Activated CD4-positive, alpha-beta T cell treated with anti-CD3 and anti-CD28 coated beads for 4 hours (primary cell): ENCODE results near the gene TMEM238.

Experiments
- DNase-seq, 2 donors: peaks; one replicate each; pipeline ENCODE4 v3.0.0-alpha.2; 2020

TMEM238 gene

DNA sequence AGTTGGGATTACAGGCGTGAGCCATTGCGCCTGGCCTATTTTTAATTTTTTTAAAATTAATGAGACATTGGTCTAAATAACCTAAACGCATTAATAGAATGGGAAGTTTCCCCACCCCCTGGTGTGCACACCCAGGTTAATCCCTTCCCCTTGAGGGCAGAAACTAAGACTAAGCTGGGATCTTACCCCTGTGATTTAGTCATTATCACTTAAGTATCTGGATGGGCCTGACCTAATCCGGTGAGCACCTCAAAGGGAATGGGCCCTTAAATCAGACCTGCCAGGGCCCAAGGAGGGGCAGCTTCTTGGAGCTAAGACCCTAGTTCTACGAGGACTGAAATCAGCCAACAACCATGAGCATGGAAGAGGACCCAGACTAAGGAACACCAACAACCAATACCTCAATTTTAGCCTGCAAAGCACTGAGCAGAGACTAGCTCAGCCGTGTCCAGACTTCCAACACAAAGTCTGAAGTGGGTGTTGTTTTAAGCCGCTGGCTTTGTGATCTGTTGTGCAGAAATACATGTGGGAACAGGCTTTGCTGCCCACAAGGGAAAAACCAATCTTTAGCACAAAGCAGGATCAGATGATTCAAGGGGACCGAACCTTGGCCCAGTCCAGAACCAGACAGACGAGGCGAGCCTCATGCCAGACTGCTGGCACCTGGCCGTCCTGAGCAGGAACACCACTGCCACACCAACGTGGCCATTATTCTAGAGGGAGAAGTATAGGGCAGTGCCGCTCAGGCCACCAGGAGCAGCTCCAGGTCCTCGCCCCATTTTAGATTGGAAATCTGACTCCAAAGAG, 16.4 kb upstream of the TMEM238 start:
- DNase-seq = no peak

DNA sequence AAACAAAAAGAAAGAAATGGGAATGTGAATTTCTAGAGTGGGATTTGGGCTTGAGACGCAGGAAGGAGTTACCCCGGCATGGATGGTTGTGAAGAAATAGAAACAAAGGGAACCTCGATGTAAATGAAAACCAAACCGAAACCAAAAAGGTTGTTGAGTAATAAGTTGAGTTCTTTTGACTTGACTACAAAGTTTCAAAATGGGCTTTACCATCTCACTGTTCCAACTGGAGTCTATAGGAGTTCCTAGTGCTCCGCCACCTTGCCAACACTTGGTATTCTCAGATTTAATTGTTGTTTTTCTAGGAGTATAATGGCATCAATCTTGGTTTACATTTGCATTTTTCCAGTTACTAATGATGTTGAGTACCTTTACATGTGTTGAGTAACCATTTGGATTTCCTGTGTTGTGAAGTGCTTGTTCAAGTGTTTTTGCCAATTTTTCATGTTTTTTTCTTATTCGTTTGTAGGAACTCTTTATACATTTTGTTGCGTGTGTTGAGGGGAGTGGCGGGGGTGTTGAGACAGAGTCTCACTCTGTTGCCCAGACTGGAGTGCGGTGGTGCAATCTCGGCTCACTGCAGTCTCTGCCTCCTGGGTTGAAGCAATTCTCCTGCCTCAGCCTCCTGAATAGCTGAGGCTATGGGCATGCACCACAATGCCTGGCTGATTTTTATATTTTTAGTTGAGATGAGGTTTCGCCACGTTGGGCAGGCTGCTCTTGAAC, 14.3 kb upstream of the TMEM238 start:
- no peak for DNase-seq

DNA sequence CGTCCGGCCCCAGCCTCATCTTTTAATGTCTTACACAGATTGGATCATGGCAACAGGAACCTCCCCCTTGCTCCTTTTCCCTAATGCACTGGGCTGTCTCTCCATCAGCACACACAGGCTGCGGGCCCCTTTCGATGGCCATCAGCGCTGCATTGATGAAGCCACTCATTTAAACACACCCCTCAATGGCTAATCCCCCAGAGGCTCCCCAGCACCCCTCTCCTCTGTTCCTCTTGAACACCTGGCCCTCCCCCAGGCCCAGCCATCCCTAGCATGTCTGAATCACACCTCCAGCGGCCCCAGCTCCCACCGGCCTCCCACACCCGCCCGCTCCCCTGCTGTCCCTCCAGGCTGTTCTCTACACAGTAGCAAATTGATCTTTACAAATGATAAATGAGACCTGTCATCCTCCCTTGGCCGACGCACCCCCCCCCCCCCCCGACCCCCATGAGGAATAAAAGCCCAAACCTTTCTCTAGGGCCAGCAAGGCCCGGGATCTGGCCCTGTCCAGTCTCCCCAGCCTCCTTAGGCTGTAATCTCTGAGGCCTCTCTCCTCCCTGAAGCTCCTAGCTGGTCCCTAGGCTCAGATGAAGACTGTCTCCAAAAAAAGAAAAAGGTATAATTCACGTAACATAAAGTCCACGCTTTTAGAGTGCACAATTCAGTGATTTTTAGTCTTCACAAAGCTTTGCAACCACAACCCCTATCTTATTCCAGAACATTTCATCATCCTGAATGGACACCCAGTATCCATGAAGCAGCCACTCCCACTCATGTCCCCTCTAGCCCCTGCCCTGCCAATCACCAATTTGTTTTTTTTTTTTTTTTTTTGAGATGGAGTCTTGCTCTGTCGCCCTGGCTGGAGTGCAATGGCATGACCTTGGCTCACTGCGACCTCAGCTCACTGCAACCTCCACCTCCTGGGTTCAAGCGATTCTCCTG, 9.0 kb upstream of the TMEM238 start:
- DNase-seq = no peak

DNA sequence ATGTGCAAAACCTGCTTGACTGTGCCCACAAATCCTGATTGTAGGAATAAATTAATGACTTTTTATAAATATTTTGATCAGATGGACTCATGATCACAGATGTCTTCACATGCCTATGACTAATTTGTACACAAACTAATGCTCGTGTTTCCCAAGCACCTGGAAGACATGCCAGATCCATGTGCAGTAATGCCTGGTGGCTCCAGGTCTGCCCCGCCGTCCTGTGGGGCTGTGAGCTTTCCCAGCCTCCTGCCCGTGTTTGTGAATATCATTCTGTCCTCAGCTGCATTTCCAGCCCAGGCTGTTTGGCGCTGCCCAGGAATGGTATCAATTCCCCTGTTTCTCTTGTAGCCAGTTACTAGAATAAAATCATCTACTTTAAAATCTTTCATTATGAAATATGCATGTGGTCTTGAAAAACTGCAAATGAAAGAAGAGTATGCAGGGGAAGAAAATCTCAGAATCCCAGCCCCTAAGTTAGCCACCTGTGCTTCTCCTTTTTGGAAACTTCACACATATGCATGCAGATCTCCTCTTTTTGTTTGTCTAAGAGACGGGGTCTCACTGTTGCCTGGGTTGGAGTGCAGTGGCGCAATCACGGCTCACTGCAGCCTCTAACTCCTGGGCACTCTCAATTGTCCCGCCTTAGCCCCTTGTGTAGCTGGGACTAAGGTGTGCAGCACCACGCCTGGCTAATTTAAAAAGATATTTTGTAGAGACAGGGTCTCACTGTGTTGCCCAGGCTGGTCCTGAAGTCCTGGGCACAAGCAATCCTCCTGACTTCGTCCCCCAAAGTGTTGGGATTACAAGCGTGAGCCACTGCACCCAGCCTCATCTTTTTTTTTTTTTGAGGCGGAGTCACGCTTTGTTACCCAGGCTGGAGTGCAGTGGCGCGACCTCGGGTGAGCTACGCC, 7.9 kb upstream of the TMEM238 start:
- DNase-seq = no peak

DNA sequence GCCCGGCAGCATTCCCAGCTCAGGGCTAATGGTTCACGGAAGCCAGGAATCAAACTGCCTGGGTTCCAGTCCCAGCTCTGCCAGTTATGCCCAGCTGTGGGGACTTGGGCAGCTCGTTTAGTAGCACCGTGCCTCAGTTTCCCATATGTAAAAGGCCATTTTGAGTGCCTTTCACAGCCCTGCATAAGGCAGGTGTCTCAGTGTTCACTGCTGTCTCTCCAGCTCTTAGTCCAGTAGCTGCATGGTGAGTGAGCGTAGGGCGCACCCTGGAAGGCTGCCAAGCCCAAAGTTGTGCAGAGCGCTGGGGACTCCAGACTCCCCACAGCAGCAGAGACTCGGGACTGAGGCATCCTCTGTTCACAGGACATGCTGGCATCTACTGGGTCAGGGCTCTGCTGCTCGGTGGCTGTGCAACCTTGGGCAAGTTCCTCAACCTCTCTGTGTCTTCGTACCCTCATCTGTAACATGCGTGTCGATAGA, 7.1 kb upstream of the TMEM238 start:
- no peak for DNase-seq

DNA sequence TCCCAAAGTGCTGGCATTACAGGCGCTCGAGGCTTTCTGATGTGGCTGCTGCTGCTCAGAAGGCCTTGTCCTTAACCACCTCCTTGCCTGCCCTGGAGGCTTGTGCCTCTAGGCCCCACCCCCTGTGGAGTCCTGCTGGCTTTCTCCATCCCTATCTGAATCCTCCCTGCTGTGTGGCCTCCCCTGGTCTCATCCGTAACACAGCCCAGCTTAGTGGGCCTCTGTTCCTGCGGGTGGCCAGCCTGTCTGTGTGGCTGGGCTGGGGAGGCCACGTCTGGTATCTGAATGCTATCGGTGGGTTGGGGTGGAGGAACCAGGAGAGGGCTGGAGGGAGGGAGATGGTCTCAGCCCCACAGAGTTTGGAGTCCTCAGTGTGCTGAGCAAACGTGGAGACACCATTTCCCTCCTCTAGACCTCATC, 6.4 kb upstream of the TMEM238 start:
- DNase-seq = no peak

DNA sequence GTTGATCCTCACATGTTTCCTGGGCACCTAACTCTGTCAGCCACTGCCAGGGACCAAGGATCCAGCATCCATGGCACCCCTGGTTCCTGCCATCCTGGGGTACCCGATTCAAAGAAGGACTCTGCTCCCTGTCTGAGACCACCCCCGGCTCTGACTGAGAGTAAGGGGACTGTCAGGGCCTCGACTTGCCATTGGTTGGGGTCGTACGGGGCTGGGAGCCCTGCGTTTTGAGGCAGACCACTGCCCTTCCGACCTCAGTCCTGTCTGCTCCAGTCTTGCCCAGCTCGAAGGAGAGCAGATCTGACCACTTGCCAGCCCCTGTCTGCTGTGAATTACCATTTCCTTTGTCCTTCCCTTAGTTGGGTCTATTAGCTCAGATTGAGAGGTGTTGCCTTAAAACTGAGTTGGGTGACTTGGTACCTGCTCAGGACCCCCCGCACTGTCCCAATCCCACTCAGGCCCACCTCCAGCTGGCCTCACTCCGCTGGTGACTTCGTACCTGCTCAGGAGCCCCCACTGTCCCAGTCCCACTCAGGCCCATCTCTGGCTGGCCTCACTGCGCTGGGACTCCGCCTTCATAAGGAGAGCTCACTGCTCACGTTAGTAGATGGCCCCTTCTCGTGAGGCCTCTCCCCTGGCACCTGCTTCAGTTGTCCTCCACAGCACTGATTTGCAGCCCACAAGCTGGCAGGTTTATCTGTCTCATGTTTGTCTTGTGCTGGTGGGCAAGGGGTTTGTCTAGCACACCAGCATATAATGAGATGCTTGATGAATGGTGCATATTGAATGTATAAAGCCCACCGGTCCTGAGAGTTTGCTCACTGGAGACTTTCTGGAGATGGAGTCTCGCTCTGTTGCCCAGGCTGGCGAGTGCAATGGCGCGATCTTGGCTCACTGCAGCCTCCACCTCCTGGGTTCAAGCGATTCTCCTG, 5.6 kb upstream of the TMEM238 start:
- no peak for DNase-seq

DNA sequence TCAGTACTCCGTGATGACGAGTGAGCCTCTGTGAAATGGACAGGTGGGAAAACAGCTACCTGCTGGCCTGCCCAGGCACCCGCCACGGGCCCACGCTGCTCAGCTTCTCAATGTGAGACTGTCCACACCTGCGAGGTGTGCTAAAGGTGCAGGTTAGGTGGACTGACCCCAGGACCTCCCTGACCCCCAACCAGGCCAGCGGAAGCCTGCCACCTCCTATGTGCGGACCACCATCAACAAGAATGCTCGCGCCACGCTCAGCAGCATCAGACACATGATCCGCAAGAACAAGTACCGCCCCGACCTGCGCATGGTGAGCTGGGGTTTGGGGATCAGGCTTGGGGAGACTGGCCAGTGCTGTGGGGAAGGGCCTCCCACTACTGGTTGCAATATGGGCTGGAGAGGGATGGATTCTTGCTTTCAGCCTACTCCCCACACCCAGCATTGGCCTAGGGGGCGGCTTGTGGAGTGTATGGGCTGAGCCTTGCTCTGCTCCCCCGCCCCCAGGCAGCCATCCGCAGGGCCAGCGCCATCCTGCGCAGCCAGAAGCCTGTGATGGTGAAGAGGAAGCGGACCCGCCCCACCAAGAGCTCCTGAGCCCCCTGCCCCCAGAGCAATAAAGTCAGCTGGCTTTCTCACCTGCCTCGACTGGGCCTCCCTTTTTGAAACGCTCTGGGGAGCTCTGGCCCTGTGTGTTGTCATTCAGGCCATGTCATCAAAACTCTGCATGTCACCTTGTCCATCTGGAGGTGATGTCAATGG, 3.8 kb upstream of the TMEM238 start:
- DNase-seq = no peak

DNA sequence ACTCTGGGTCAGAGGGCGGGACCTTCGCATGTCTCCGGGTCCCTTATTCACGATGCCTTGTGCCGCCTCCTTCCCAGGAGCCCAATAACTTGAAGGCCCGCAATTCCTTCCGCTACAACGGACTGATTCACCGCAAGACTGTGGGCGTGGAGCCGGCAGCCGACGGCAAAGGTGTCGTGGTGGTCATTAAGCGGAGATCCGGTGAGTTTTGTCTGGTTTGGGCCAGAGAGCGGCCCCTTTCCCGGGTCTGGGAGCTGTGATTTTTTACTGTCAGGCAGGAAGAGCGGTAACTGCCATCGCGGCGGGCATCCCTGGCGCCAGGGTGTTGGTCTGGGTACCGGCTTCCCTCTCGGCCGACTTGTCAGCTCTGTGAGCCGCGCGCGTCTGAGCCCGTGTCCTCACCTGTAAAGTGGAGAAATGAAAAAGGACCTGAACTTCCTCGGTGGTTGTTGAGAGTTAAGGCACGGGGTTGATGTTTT, 2.4 kb upstream of the TMEM238 start:
- DNase-seq = peak in 1 of 2 donors; percentile 15

DNA sequence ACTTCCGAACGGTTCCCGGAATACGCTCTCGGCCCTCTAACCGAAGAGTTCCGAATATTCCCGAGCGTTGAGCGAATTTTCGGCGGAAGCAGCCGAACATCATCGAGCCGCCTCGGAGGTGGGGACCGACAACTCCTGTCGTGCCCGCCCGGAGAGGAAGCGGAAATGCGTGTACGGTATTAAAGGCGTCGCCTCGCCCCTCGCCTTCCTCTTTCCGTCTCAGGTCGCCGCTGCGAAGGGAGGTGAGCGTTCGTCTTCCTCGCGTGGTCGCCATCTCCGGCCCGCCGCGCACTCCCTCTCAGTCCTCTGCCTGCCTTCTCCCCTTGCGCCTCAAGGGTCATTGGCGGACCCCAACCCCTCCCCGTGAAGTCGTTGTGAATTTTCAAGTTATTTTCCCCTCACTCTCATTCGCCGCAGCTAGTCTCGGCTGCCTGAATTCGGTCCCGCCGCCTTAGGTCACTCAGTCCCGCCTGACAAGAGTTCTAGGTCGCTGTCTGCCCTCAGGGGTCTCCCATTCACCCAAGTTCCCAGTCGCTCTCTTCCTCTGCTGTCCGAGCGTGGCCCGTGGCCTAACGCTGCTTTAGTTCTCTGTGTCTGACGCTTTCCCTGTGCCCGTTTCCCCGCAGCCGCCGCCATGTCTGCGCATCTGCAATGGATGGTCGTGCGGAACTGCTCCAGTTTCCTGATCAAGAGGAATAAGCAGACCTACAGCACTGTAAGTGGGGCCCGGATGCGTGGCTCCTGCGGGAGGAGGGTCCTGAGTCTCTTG, 1.8 kb upstream of the TMEM238 start, which contains the start of gene RPL28:
RPL28 (plus strand) TSS at position 209 of the 769 bp plus-strand sequence; CDS start at position 635, 426 bp downstream.
- DNase-seq = peak; percentile 98 to 99

DNA sequence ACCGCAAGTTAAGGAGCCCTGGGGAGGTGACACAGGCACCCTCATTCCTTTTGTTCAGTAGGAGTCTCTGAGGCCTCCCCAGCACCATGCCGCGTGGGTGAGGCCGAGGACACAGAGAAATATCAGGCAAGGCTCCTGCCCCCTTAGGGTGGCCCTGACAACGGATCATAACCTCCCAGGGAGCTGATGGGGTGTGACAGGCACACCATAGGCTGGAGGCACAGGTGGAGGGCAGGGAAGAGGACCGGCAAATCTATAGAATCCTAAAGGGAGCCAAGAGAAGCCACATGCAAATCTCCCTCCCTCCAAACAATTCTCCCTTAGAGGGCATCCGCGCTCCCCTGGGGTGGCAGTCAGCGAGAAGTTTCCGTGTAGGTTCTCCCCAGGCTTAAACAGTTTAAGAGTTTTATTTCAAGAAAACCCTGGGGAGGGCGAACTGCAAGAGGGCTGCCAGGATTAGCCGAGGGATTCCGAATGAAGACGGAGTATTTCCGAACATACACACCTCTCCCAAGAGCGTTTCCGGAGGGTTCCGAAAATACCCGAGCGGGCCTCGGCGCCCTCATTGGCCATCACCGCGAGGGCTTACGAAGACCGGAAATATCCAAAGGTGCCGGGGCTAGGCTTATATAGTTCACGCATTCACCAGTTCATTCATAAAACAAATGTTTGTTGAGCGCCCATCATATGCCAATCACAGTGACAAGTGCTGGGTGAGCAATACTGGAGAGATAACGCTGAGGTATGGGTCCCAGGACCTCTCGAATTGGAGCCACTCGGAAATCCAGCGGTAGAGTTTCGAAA, 1.0 kb upstream of the TMEM238 start:
- peak; percentile 90 to 95 for DNase-seq

DNA sequence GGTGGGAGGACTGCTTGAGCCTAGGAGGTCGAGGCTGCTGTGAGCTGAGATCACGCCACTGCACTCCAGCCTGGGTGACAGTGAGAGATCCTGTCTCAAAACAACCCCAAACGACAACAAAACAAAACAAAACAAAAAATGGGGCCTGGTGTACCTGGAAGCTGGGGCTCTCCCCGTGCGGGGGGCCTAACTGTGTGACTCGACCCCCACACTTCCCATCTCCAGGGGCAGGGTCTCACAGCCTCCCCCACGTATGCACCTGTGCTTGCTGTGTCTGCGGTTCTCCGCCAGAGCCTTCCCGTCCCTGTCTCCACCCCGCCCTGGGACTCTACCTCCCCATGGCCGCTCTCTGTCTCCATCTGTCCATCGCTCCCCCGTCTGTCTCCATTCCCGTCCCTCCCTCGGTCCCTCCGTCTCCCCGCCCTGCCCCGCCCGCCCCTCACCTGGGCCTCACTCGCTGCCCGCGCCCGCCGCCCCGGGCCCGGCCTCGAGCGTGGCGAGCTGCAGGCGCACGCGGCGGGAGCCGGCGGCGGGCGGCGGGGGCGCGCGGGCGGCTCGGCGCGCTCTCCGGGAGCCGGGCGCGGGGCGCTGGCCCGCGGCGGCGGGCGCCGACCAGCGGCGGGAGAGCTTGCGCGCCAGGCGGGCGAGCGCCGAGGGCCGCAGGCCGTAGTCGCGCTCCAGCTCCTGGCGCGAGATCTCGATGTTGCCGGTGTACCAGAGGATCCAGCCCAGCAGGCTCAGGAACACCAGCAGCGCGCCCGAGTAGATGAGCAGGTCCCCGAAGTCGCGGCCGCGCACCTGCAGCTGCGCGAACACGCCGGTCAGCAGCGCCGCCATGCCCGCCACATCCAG, 587 bp downstream of the TMEM238 start:
- DNase-seq = peak; percentile 31 to 33

DNA sequence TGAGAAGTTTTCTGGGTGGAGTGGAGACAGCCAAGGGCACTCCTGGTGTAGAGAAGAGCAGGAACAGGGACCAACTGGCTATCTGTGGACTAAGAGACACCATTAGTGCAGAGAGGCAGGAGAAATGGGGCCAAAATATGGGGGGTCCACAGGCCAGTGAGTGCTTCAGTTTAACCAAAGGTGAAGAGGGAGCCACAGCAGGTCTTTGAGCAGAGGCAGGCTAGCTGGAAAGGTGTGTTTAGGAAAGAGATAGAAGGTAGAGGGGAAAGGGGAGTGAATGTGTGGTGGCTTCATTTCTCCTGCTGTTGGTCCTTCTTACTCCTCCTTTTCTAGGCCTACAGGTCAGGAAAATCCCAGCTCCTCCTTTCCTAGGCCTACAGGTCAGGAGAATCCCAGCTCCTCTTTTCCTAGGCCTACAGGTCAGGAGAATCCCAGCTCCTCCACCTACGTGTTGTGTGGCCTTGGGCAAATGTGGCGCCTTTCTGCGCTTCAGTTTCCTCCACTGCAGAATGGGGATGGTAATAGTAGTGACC, 1.5 kb downstream of the TMEM238 start:
- DNase-seq = no peak

DNA sequence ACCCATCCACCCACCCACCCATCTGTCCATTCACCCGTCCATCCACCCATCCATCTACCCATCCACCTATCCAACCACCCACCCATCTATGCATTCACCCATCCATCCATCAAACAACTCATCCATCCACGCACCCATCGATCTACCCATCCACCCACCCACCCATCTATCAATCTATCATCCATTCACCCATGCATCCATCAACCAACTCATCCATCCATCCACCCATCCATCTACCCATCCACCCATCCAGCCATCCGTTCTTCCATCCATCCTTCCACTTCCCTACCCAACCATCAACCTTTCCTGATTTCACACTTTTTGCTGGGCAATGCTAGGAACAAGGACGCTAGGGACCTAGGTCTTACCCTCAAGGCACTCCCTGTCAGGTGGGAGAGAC, 2.1 kb downstream of the TMEM238 start:
- no peak for DNase-seq

DNA sequence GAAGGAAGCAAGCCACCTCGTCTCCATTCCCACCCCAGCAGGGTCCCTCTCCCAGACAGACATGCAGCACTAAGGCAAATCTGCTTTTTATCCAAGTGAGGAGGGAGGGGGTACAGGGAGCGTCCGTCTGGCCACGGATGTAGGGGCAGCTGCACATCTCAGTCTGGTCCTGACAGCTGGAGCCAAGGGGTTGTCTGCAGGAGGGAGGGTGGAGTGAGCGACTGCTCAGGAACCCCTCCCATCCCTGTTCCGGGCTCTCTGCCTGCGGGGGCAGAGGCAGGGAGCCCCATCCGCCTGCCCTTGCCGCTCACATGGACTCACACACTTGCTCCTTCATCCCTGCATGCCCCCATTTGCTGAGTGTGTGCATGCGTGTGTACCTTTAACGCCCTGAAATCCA, 4.9 kb downstream of the TMEM238 start:
- no peak for DNase-seq

DNA sequence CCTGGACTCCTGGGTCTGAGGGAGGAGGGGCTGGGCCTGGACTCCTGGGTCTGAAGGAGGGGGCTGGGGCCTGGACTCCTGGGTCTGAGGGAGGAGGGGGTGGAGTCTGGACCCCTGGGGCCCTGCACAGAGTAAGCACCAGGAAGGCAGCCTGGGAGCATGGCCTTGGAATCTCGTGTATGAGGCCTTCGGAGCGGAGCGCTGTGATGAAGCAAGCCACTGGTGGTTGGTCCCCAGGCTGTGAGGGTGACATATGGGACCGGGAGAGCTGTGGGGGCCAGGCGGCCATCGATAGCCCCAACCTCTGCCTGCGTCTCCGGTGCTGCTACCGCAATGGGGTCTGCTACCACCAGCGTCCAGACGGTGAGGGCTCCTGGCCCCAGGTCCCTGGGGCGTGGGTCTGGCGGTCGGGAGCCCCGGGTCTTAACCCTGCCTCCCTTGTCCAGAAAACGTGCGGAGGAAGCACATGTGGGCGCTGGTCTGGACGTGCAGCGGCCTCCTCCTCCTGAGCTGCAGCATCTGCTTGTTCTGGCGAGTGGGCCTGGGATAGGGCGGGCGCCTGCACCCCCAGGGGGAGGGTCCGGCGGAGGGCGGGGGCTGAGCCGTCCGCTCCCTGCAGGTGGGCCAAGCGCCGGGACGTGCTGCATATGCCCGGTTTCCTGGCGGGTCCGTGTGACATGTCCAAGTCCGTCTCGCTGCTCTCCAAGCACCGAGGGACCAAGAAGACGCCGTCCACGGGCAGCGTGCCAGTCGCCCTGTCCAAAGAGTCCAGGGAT, 6.5 kb downstream of the TMEM238 start:
- DNase-seq = no peak
